Choroid plexus epithelial cell (primary cell): Measurements from ENCODE around the gene PTGR3.

Experiments used
- DNase-seq: peaks from one replicate; pipeline ENCODE4 v3.0.0-alpha.2; 2010; ENCODE audit warnings: low read depth
- H3K4me3 ChIP-seq: 2 replicates; pipeline ENCODE4 v1.5.1; 2011; ENCODE audit warnings: low read depth, mild to moderate bottlenecking, control low read depth, low read length, moderate library complexity
- TF ChIP-seq, protein P1 (sequence below): conservative IDR thresholded peaks from 2 replicates; pipeline ENCODE4 v1.5.1; 2011; ENCODE audit warnings: low read depth, mild to moderate bottlenecking, control low read depth, inconsistent platforms, low read length, moderate library complexity

PTGR3 gene

DNA sequence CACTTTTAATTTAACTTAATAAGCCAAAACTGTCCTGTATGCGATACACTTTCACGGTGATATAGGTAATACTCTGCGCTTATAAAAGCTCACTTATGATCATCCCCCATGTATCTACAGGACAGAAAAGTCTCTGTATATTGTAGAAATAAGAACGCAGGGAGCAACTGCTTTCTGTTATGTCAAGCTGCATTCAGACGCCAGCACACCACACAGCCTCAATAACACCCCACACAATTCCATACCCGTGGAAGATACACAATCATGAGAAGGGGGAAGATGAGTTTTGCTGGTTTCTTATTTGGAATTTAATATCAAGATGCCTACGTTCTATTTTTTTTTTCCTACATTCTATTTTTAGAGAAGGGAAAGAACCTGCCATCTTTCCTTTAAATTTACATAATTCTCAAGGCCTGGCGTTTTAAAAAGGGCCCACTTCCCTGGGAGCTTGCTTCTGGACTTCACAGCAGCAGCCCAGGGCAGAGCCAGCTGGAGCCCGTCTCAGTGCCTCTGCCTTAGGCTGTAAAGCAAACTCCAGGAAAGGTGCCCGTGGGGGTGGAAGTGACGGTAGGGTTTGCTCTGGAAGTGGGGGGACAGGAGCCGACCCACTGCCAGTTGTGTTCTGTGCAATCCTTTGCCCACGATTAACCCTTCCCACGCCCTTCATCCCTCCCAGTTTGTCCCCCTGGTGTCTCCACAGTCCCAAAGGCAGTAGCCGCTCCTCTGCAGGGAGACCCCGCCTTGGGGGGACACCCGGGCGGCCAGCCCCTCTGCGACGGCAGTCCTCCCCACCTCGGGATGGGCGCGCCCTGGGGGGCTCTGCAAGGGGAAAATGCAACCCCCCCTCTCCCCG lies 5.3 kb downstream of the PTGR3 start:
- H3K4me3 ChIP-seq = peak overlapping the region; percentile 56
- TF ChIP-seq, protein P1, sequence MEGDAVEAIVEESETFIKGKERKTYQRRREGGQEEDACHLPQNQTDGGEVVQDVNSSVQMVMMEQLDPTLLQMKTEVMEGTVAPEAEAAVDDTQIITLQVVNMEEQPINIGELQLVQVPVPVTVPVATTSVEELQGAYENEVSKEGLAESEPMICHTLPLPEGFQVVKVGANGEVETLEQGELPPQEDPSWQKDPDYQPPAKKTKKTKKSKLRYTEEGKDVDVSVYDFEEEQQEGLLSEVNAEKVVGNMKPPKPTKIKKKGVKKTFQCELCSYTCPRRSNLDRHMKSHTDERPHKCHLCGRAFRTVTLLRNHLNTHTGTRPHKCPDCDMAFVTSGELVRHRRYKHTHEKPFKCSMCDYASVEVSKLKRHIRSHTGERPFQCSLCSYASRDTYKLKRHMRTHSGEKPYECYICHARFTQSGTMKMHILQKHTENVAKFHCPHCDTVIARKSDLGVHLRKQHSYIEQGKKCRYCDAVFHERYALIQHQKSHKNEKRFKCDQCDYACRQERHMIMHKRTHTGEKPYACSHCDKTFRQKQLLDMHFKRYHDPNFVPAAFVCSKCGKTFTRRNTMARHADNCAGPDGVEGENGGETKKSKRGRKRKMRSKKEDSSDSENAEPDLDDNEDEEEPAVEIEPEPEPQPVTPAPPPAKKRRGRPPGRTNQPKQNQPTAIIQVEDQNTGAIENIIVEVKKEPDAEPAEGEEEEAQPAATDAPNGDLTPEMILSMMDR = no peak
- no peak for DNase-seq

DNA sequence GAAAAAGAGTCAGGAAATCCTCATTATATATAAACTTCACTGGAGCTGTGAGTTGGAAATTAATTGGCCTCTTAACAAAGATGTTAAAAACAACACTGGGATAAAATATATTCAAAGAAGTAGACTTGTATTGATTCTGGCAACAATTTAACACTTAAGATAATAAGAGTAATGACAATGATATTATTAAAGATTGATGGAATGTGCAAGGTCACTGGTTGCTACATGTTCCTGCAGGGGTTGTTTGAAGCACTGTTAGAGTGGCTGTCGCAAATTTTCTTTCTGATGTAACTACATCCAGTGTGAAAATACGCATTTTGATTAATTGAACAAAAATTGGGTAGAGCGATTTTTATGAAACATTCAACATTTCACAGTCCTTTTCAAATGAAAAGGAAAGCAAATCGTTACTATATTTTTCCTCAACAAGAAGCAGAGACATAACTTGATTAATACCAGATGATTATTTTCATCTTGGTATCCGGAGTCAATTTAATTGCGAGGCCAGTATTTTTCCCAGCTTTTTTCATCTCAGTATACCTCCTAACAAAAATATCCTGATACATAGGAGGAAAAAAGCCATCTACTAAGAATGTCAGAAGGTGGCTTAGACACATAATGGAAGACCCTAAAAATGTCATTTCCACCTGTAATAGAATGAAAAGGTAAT lies 6.1 kb downstream of the PTGR3 start:
- DNase-seq = no peak
- TF ChIP-seq, protein P1 = no peak
- H3K4me3 ChIP-seq = no peak overlapping the region

DNA sequence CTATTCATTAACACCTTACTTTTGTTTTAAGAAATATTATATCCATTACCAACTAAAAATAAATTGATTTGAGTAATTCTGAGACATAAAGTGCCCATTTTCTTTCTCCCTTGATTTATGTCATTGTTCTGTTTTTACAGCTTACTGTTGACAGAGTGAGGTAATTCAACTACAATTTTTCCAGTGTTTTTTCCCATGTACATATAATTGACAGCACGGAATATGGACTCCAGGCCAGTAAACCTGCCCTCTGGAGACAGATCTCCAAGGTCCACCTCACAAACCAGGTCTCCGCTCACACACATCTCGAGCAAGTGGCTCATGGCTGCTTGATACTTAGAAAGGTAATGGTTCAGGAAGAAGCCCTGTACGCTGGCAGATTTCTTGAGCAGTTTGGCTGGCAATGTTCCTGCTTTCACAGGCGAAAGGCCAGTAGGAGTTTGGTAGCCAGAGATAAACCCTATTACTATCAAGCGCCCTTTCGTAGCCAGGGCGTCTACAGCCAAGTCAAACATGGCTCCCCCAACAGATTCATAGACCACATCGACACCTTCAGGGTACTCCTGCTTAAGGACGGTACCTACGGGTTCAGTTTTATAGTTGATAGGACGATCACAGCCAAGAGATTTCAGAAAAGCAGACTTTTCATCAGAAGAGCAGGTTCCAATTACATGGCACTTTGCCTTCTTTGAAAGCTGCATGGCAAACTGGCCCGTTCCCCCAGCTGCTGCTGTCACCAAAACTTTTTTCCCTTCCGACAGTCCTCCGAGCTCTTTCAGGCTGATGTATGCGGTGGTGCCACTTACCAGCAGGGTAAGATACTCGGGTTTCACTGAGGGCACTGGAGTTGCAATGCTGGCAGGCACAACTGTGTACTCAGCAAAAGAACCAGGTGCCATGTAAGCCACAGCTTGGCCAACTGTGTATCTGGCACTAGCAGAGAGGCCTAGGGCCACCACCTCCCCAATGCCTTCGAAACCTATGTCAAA lies 7.4 kb downstream of the PTGR3 start:
- DNase-seq = no peak
- H3K4me3 ChIP-seq = no peak overlapping the region
- TF ChIP-seq, protein P1 = no peak

DNA sequence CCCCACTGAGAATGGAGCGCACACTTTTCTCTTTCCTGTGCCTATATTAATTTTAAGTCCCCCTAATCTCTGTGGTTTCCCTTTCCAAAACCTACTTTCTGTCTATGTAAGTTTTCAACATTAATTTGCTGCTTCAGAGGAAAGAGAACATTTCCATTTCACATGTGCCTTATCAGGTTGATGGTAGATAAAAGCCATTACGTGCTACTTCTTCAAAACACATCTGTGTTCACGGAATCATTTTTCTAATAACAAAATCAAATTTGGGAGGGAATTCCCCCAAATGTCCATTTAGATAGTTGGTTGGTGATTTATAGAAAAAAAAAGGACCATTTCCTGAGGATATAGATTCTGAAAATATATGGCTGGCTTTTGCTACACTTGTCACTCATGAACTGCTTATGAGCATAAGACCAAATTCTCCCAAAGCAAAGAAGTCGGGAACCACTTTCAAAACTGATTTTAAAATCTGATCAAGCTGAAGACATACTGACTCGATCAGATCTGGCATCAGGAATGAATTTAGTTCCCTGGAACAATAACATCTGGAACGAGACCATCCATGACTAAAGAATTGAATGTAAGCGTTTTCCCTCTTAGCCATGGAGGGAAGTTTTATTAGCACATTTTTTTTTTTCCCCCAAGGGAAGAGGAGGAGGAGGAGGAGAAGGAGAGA lies 8.2 kb downstream of the PTGR3 start:
- DNase-seq = no peak
- H3K4me3 ChIP-seq = no peak overlapping the region
- TF ChIP-seq, protein P1 = no peak

DNA sequence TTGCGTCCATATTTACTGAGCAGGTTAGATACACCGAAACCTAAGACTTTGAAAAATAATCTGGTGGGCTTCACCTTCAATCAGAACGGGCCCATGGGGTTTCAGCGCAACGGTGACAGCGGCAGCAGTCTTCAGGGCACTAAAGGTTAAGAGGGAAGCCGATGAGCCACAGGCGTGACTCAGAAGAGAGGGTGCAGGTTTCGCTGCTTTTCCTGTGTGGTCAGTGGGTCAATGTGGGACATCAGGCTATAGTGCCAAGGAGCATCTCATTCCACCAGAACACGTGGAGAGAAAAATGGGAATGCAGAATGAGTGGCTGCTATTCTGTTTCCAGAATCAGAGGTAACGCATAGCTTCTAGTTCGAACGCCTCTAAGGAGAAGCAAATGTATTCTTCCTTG lies 8.9 kb downstream of the PTGR3 start:
- TF ChIP-seq, protein P1 = no peak
- no peak overlapping the region for H3K4me3 ChIP-seq
- DNase-seq = no peak

DNA sequence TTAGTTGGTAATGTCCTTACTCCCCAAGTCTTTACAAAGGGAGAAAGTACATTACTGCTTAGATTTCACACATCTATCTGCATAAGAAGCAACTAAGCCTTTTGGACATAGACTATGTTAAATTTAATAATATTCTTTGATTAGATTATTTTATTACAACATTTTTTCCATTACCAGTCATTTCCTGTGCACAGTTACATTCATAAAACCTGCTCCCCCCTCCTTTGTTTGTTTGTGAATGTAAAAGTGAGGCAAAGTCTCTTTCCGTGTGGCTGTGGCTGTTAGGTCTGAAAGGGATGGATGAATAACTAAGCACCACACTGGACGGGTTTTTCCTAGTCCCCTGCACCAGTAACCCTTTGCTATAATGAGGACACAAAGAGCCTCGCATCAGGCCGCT lies 9.6 kb downstream of the PTGR3 start:
- no peak overlapping the region for H3K4me3 ChIP-seq
- TF ChIP-seq, protein P1 = no peak
- no peak for DNase-seq
